ENCODE results near the gene ADAM17. TPM values are rescaled to one million over a fixed set of nuclear protein-coding genes. Genes with fewer than 3 reads are reported as not detected.
"Not testable (repeated sequence)": the region's sequence is repeated elsewhere in the genome, so short reads cannot be mapped to it uniquely, and the experiment has no call there.

ADAM17 gene
- total RNA-seq, 1 experiment from 2014 or later = 50.0 TPM

GRCh38 chr2:9596621-9597311 lies 41.1 kb upstream of the ADAM17 start:
- Histone ChIP-seq H3K27me3 (ENCODE audit: control insufficient read depth, insufficient read depth, low read length) (no peaks in the 10 kb centered on the region), H3K36me3 (ENCODE audit: control insufficient read depth, insufficient read depth, low read length) (peaks cover 2% of the 10 kb centered on the region; the same call in 1 of the 2 replicates), H3K27ac (ENCODE audit: low read length) (peak overlapping the region; percentile 69), H3K9me3 (ENCODE audit: control insufficient read depth, insufficient read depth, low read depth, low read length) (no peaks in the 10 kb centered on the region), H3K4me1 (ENCODE audit: control insufficient read depth, insufficient read depth, low read length) (peaks cover 35% of the 10 kb centered on the region), H3K4me3 (ENCODE audit: low read depth in 2 of 2, low read length in 2 of 2) (no peak overlapping the region)
- no peak for DNase-seq (ENCODE audit: low read depth, low spot score)
- TF ChIP-seq SIN3A (IDR thresholded peaks at IDR 0.05; ENCODE audit: borderline replicate concordance, insufficient read depth, low read depth, low read length) = no peak
- no peak for TF ChIP-seq REST (IDR thresholded peaks at IDR 0.05; ENCODE audit: insufficient read depth in 1 of 2, low read depth in 2 of 2, low read length in 1 of 2)
- intact Hi-C loops (cut with micrococcal nuclease; ENCODE audit: unreplicated experiment) = no loop called here
- in situ Hi-C loops (cut with HindIII; ENCODE audit: low pct_unique_long_range_greater_than_20kb, low sequenced_read_pairs) = no loop called here
- POLR2A ChIA-PET = interaction anchor here (0.6 kb wide), 1 partner anchor 11 kb away, joined by 4 read pairs; no protein-coding TSS in a partner anchor
- CTCF ChIA-PET = no interaction called here
- no peak for ATAC-seq
- no TSS peak for BruUV-seq (replicated peaks)

- Histone ChIP-seq H3K27me3 (ENCODE audit: control insufficient read depth, insufficient read depth, low read length) (no peaks in the 10 kb centered on the region), H3K4me3 (ENCODE audit: low read depth in 2 of 2, low read length in 2 of 2) (no peak overlapping the region), H3K4me1 (ENCODE audit: control insufficient read depth, insufficient read depth, low read length) (peaks cover 35% of the 10 kb centered on the region), H3K27ac (ENCODE audit: low read length) (peak overlapping the region; percentile 62; the same call in 1 of the 2 replicates), H3K9me3 (ENCODE audit: control insufficient read depth, insufficient read depth, low read depth, low read length) (no peaks in the 10 kb centered on the region), H3K36me3 (ENCODE audit: control insufficient read depth, insufficient read depth, low read length) (peaks cover 7% of the 10 kb centered on the region; the same call in 1 of the 2 replicates)
- in situ Hi-C loops (cut with HindIII; ENCODE audit: low pct_unique_long_range_greater_than_20kb, low sequenced_read_pairs) (no loop called here), intact Hi-C loops (cut with micrococcal nuclease; ENCODE audit: unreplicated experiment) (no loop called here)
- TF ChIP-seq REST (IDR thresholded peaks at IDR 0.05; ENCODE audit: insufficient read depth in 1 of 2, low read depth in 2 of 2, low read length in 1 of 2) (no peak), TCF7L2 (IDR thresholded peaks at IDR 0.05; ENCODE audit: low read depth, low read length) (no peak), CTCF (IDR thresholded peaks at IDR 0.05) (no peak), POLR2AphosphoS5 (IDR thresholded peaks at IDR 0.05; ENCODE audit: low read depth, low read length) (no peak), SIN3A (IDR thresholded peaks at IDR 0.05; ENCODE audit: borderline replicate concordance, insufficient read depth, low read depth, low read length) (no peak)
- DNase-seq (ENCODE audit: low read depth, low spot score) (no peak), ATAC-seq (no peak)
- BruUV-seq (replicated peaks) = no TSS peak
- POLR2A ChIA-PET = interaction anchor here (0.6 kb wide), 1 partner anchor 23 kb away, joined by 5 read pairs; no protein-coding TSS in a partner anchor
- CTCF ChIA-PET = no interaction called here
These were observed 40.1 kb upstream of the ADAM17 start for GRCh38 chr2:9595746-9596145.

GRCh38 chr2:9595256-9595655 lies 39.6 kb upstream of the ADAM17 start:
- Histone ChIP-seq H3K27ac (ENCODE audit: low read length) (peak overlapping the region; percentile 70; the same call in 1 of the 2 replicates), H3K36me3 (ENCODE audit: control insufficient read depth, insufficient read depth, low read length) (peaks cover 11% of the 10 kb centered on the region; the same call in 1 of the 2 replicates), H3K4me1 (ENCODE audit: control insufficient read depth, insufficient read depth, low read length) (peaks cover 35% of the 10 kb centered on the region)
- CTCF ChIA-PET; H3K9me3 ChIP-seq (ENCODE audit: control insufficient read depth, insufficient read depth, low read depth, low read length); ATAC-seq; BruUV-seq (replicated peaks); H3K4me3 ChIP-seq (ENCODE audit: low read depth in 2 of 2, low read length in 2 of 2); in situ Hi-C loops (cut with HindIII; ENCODE audit: low pct_unique_long_range_greater_than_20kb, low sequenced_read_pairs); H3K27me3 ChIP-seq (ENCODE audit: control insufficient read depth, insufficient read depth, low read length); DNase-seq (ENCODE audit: low read depth, low spot score); intact Hi-C loops (cut with micrococcal nuclease; ENCODE audit: unreplicated experiment): not testable (repeated sequence)
- POLR2A ChIA-PET = interaction anchor here (0.6 kb wide), 1 partner anchor 19 kb away, joined by 9 read pairs; no protein-coding TSS in a partner anchor

Measured in Panc1 (cell line).